Measurements from ENCODE around the gene PRDM1. TPM values are rescaled to one million over a fixed set of nuclear protein-coding genes. Genes with fewer than 3 reads are reported as not detected.

The PRDM1 gene
- total and polyA plus RNA-seq, 8 donors, result under 0.01 to 22.7 (median 5.0) TPM

DNA sequence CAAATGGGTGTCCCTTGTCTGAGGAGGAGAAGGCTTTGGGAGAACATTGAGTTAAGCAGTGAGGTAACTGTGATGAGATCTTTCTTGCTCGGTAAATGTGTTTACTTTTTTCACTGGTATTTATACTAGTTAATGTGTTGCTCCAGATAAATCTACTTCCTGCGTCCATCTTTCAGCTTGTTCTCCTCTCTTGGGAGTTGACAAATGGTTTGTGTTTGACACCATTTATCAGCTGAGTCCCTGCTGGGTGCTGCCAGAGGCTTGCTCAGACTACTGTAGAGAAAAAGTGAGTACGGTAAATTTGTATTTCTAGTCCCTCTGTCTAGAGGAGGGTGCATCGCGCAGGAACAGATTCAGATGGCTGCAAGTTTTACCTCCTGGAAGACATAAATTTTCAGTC lies 8.3 kb upstream of the PRDM1 start:
- H3K36me3 ChIP-seq, result no peaks in the 10 kb centered on the region
- intact Hi-C loops (cut with DNase I; ENCODE audit: low total_unique reads), result no loop called here
- no peak overlapping the region for H3K27ac ChIP-seq
- H3K27me3 ChIP-seq, result peaks cover 0 to 11% (median 0%) of the 10 kb centered on the region in 3 donors
- WGBS, 5 donors, result 43 to 55% (median 48%) methylated on average over 5 of the region's 5 CpGs
- no peaks in the 10 kb centered on the region for H3K9me3 ChIP-seq
- H3K4me1 ChIP-seq, result peaks cover 0 to 6% (median 3%) of the 10 kb centered on the region in 4 donors
- no peak overlapping the region for H3K4me3 ChIP-seq
- no peak for DNase-seq
- no peak for TF ChIP-seq POLR2A (IDR thresholded peaks at IDR 0.05)
- peak in 1 of 3 donors; percentile 0 for TF ChIP-seq POLR2AphosphoS5 (IDR thresholded peaks at IDR 0.05)

DNA sequence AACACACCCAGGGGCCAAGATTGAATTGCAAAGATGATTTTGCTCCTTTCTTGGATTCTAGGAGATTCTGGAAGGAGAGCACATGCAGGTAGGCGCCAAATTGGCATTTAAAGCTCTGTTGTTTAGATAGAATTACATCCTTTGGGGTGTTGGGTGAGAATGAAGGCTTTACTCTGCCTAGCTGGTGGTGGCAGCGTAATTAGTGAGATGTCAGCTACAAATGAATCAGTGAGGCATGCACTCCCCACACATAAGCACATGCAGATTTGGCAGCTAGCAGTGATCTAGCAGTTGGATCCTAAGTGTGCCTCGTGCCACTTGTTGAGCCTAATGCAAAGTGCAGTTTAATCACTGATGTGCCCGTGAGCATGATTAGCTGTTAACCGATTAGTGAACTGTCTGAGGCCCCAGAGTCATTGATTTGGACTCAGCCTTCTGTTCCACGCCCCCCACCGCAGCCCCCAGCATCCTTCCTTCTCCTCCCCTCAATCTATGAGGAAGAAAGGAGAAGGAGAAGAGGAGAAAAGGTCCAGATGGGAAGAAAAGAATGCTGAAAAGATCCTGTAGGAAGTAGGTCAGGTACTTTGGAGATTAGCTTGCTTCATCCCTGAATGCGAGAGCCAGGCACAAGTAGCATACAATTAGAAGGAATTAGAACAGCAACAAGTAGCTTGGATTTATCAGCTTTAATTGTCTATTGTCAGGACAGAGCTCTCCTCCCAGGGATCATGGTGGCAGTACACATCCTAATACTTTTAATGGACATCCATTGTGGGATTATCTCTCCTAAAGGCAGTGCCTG lies 6.0 kb upstream of the PRDM1 start:
- no peaks in the 10 kb centered on the region for H3K9me3 ChIP-seq
- TF ChIP-seq EP300 (IDR thresholded peaks at IDR 0.05) (no peak), POLR2AphosphoS5 (IDR thresholded peaks at IDR 0.05) (no peak), POLR2A (IDR thresholded peaks at IDR 0.05) (no peak)
- TF ChIP-seq, protein P1, sequence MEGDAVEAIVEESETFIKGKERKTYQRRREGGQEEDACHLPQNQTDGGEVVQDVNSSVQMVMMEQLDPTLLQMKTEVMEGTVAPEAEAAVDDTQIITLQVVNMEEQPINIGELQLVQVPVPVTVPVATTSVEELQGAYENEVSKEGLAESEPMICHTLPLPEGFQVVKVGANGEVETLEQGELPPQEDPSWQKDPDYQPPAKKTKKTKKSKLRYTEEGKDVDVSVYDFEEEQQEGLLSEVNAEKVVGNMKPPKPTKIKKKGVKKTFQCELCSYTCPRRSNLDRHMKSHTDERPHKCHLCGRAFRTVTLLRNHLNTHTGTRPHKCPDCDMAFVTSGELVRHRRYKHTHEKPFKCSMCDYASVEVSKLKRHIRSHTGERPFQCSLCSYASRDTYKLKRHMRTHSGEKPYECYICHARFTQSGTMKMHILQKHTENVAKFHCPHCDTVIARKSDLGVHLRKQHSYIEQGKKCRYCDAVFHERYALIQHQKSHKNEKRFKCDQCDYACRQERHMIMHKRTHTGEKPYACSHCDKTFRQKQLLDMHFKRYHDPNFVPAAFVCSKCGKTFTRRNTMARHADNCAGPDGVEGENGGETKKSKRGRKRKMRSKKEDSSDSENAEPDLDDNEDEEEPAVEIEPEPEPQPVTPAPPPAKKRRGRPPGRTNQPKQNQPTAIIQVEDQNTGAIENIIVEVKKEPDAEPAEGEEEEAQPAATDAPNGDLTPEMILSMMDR (IDR thresholded peaks at IDR 0.05), result no peak
- no peak overlapping the region for H3K27ac ChIP-seq
- H3K36me3 ChIP-seq, result no peaks in the 10 kb centered on the region
- intact Hi-C loops (cut with DNase I; ENCODE audit: low total_unique reads), result no loop called here
- peak in 1 of 2 donors; percentile 22 for DNase-seq
- H3K4me3 ChIP-seq, result no peak overlapping the region
- peaks cover 0 to 12% (median 0%) of the 10 kb centered on the region in 3 donors for H3K27me3 ChIP-seq
- 79 to 84% (median 82%) methylated on average over 8 of the region's 8 CpGs for WGBS, 5 donors
- peaks cover 0 to 16% (median 6%) of the 10 kb centered on the region in 4 donors for H3K4me1 ChIP-seq

DNA sequence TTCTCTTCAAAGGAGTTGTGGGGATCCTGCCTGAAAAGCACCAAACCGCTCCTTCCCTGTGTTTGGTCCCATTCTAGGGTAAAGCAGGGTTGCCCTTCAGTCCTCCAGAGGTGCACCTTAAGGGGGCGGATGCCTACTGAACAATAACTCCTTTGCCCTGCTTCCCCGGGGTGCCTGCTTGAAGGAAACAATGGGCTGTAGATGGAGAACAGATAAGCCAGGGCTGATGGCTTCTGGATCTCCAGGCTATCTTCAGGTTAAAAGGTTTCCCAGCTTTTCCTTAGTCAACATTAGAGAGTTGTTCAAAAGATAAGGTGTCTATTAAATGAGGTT lies 5.4 kb upstream of the PRDM1 start:
- TF ChIP-seq EP300 (IDR thresholded peaks at IDR 0.05), result no peak
- TF ChIP-seq, protein P1 (IDR thresholded peaks at IDR 0.05), result no peak
- no peak for TF ChIP-seq POLR2AphosphoS5 (IDR thresholded peaks at IDR 0.05)
- TF ChIP-seq POLR2A (IDR thresholded peaks at IDR 0.05), result no peak
- Histone ChIP-seq H3K4me1 (peaks cover 0 to 21% (median 8%) of the 10 kb centered on the region in 4 donors), H3K27ac (no peak overlapping the region), H3K9me3 (no peaks in the 10 kb centered on the region), H3K36me3 (no peaks in the 10 kb centered on the region), H3K27me3 (peaks cover 0 to 17% (median 0%) of the 10 kb centered on the region in 3 donors), H3K4me3 (no peak overlapping the region)
- DNase-seq, result no peak
- 71 to 79% (median 76%) methylated on average over 3 of the region's 3 CpGs for WGBS, 5 donors
- intact Hi-C loops (cut with DNase I; ENCODE audit: low total_unique reads), result no loop called here

DNA sequence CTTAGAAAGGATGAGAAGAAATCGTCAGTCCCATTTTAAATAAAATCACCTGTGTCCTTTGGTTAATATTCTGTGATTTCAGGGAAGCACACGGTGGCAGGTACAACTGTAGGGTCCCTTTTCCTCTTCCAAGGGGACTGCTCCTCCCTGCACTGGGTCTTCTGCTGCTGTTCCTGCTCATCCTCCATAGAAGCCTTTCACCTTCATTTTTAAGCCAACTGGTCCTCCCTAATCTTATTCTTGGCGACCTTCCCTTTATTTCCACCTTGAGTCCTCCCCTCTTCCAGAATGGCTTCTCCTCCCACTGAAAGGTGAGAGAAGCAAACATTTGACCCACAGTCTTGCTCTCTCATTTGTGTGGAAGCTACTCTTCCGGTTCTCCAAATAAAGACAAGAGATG lies 4.4 kb upstream of the PRDM1 start:
- intact Hi-C loops (cut with DNase I; ENCODE audit: low total_unique reads), result no loop called here
- Histone ChIP-seq H3K27me3 (peaks cover 0 to 26% (median 0%) of the 10 kb centered on the region in 3 donors), H3K9me3 (no peaks in the 10 kb centered on the region), H3K27ac (no peak overlapping the region), H3K4me3 (no peak overlapping the region), H3K4me1 (peaks cover 10 to 31% (median 17%) of the 10 kb centered on the region in 4 donors), H3K36me3 (no peaks in the 10 kb centered on the region)
- no peak for TF ChIP-seq POLR2A (IDR thresholded peaks at IDR 0.05)
- no peak for TF ChIP-seq POLR2AphosphoS5 (IDR thresholded peaks at IDR 0.05)
- TF ChIP-seq, protein P1 (IDR thresholded peaks at IDR 0.05), result no peak
- TF ChIP-seq EP300 (IDR thresholded peaks at IDR 0.05), result no peak
- WGBS, 5 donors, result 67 to 81% (median 73%) methylated on average over 4 of the region's 4 CpGs
- DNase-seq, result no peak

All from stomach (tissue), 9 donors.